Pulmonary artery endothelial cell (primary cell): Measurements from ENCODE around the gene BNC1. TPM values are rescaled to one million over a fixed set of nuclear protein-coding genes. Genes with fewer than 3 reads are reported as not detected.
"Not testable (repeated sequence)": the region's sequence is repeated elsewhere in the genome, so short reads cannot be mapped to it uniquely, and the experiment has no call there.

ENCODE experiments used
- DNase-seq: peaks from one replicate; pipeline ENCODE4 v3.0.0-alpha.2; 2011; ENCODE audit warnings: low read depth, low spot score
- total RNA-seq: library from RNA; depleted of rRNA; stranded (reverse); fragments of >200 nt; gene quantifications from 2 replicates; pipeline ENCODE4 v1.2.3, GENCODE V29; 2014

BNC1 gene
- total RNA-seq, 1 donor from 2014 or later: 14.2 TPM

DNA sequence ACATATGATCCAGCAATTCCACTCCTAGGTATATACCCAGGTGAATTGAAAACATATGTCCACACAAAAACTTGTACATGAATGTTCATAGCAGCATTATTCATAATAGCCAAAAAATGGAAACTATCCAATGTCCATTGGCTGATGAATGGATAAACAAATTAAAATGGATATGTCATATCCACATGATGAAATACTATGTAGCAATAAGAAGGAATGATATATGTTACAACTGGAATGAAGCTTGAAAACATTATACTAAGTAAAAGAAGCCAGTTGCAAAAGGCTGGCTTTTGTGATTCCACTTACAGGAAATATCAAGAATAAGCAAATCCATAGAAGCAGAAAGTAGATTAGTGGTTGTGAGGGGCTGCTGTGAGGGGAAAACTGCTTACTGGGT lies 33.7 kb downstream of the BNC1 start:
- DNase-seq: no peak

DNA sequence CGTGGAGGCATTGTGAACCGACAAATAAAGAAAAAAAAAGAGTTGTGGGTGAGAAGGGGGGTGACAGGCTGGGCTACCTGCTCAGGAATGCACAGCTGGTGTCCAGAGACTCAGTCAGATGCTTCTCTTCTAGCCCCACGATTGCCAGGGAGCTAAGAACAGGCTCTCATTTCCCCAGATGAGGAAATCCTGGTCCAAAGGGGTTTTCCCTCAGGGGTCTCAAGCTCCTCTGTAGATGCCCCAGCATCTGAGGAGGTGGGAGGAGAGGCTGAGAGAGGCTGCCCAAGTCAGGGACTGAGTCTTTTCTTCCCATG lies 35.5 kb downstream of the BNC1 start:
- DNase-seq: no peak

DNA sequence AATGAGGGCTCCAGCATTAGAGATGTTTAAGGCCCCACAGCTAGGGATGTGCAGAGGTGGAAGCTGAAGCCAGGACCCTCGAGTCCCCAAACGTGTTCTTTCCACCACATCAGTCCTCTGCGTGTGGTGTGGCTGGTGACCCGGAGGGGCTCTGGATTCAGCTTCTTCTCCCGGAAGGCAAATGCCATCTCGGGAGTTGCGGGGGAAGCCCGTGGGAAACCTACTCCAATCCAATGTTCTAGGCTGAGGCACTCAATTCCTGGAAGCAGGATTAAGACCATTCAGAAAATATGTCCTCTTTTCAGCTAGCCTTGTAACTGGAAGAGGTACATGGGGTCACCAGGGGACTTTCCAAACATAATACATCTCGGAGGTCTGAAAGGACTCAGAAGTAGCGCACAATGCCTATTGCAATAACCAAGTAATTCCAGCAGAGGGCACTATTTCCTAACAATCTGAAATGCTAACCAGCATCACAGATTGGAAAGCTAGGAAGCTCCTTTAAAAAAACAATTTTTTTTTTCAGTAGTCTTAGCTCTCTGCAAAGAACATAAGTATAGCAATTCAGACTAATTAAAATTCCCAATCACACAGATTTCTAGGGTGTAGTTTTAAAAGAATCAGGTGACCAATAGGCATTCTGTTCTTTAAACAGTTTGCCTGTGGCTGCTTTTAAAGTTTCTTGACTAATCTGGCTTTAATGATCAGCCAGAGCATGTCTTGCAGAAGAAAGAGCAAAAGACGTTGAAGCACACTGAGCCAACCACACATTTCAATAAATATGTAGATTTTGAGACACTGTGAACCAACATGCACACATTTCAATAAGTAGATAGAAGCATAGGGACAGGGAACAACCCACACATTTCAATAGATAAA lies 36.1 kb downstream of the BNC1 start:
- DNase-seq: peak; percentile 24

DNA sequence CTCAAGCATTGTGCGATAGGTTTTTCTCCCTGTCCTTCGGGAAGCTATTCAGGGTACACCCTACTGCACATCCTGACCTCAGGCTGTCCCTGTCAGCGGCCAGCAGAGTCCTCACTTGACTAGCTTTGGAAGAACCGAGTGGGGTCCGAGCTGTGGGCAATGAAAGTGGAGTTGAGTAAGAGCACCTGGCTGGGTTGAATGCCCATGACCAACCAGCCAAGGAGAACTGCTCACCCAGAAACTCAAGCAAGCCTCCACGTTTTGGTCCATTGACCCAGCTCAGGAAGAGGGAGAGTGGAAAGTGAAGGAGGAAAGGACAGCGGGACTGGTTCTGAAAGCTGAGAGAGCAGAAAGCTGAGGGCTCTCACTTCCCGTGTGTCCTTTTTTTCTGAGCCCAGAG lies 40.8 kb downstream of the BNC1 start:
- no peak for DNase-seq

DNA sequence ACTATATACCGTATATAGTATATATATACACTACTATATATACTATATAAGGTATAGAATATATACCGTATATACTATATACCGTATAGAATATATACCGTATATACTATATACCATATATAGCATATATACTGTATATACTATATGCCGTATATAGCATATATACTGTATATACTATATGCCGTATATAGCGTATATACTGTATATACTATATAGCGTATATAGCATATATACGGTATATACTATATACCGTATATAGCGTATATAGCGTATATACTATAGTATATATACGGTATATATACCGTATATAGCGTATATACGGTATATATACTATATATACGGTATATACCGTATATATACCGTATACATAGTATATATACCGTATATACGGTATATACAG lies 54.2 kb downstream of the BNC1 start:
- no peak for DNase-seq

DNA sequence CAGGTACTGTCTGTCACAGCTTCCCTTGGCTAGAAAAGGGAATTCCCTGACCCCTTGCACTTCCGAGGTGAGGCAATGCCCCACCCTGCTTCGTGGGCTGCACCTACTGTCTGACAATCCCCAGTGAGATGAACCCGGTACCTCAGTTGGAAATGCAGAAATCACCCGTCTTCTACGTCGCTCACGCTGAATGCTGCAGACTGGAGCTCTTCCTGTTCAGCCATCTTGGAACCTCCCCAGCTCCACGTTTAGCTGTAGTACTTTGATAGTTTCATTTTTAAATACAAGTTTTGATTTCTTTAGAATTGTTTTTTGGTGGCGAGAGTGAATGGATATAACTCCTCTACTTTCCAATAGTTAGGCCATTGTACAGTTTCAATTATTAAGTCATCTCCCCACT lies 59.0 kb downstream of the BNC1 start:
- no peak for DNase-seq

DNA sequence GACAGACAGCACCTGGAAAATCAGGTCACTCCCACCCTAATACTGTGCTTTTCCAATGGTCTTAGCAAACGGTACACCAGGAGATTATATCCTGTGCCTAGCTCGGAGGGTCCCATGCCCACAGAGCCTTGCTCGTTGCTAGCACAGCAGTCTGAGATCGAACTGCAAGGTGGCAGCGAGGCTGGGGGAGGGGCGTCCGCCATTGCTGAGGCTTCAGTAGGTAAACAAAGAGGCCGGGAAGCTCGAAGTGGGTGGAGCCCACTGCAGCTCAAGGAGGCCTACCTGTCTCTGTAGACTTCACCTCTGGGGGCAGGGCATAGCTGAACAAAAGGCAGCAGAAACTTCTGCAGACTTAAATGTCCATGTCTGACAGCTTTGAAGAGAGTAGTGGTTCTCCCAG lies 62.7 kb downstream of the BNC1 start:
- not testable (repeated sequence) for DNase-seq

DNA sequence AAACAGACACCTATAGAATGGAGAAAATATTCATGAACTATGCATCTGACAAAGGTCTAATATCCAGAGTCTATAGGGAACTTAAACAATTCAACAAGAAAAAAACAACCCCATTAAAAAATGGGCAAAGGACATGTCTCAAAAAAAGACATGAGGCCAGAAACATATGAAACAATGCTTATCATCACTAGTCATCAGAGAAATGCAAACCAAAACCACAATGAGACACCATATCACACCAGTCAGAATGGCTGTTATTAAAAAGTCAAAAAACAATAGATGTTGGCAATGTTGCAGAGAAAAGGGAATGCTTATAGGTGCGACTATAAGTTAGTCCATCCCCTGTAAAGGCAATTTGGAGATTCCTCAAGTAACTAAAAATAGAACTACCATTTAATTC lies 65.4 kb downstream of the BNC1 start:
- no peak for DNase-seq

DNA sequence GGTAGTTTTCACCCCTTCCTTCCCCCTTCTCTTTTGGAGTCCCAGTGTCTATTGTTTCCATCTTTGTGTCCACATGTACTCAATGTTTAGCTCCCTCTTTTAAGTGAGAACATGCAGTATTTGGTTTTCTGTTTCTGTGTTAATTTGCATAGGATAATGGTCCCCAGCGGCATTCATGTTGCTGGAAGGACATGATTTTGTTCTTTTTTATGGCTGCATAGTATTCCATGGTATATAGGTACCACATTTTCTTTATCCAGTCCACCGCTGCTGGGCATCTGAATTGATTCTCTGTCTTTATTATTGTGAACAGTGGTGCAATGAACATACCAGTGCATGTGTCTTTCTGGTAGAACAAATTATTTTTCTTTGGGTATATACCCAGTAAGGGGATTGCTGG lies 69.2 kb downstream of the BNC1 start:
- DNase-seq: no peak

DNA sequence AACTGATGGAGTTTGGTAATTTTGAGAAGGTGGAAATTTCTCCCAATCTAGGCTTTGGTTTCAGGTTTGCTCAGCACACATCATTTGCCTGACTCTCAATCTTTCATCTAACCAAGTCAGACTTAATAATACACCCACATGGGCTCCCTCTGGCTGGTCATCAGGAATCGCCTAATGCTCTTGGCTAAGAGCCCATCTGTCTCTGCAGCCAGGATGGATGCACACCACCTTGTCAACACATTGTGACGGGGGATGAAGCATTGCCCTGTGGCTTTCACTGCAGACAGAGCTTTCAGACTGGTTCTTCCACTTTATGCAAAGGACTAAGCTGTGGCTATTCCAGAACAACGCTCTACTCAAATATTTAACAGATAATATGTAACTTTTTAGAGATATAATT lies 73.8 kb downstream of the BNC1 start:
- DNase-seq: no peak

DNA sequence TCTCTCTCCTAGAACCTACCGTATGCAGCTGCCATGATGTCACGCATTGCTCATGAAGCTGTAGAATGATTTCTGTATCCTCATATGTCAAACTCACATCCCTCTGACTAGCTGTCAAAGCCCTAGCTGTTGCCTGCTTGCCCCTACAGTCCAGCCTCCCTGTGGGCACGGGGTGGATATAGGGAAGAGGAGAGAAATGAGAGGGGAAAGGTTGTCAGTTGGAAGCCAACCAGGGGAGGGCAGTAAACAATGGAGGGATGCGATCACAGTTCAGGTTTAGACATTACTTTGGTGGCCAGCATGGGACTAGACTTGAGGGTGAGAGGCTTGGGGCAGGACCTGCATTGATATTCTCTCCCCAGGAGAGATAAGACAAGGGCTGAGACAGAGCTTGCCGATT lies 75.1 kb downstream of the BNC1 start:
- no peak for DNase-seq

DNA sequence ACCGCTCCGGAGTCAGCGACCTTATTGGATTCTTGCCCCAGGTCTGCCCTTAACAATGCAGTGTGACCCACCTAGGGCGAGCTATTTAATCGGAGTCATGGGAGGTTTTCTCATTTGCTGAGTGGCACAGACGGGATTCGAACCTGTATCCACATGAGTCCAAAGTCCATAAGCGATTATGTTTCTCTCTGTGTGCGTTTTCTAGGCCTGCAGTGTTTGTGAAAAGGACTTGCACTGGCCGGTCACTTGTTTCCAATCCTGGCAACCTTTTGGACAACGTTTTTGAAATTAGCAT lies 76.2 kb downstream of the BNC1 start:
- no peak for DNase-seq

DNA sequence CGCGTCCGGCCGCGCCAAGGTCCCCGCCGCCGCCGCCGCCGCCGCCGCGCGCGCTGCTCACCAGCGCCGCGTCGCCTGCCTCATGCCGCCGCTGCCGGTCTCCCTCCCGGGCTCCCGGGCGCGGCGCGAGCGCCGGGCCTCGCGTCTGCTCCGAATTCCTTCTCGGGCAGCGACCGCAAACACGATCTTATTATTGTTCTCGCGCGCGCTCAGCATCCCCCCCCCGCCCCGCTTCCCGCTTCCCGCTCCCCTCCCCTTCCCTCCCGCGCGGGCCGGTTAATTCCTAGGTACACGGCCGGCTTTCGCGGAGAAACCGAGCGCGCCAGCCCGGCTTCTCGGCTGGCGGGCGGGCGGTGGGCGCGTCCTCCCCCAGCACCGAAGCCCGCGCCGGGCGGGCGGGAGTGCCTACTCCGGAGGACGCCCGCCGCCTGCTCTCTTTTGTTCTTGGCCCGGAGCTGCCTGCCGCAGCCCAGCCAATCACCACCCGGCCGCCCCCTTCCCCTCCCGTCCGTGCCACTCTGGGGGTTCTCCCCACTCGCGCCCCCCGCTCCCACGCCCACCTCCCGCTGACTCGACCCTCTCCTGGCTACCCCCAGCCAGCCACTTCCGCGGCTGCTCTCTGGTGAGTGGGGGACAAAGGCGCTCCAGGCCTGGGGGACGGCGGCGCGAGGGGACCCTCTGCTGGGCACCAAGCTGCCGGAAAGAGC lies 76.7 kb downstream of the BNC1 start, which contains the start of gene HDGFL3:
HDGFL3 (minus strand) TSS at position 164 of the 707 bp plus-strand sequence. CDS start 409 bp downstream, outside the sequence.
- no peak for DNase-seq

DNA sequence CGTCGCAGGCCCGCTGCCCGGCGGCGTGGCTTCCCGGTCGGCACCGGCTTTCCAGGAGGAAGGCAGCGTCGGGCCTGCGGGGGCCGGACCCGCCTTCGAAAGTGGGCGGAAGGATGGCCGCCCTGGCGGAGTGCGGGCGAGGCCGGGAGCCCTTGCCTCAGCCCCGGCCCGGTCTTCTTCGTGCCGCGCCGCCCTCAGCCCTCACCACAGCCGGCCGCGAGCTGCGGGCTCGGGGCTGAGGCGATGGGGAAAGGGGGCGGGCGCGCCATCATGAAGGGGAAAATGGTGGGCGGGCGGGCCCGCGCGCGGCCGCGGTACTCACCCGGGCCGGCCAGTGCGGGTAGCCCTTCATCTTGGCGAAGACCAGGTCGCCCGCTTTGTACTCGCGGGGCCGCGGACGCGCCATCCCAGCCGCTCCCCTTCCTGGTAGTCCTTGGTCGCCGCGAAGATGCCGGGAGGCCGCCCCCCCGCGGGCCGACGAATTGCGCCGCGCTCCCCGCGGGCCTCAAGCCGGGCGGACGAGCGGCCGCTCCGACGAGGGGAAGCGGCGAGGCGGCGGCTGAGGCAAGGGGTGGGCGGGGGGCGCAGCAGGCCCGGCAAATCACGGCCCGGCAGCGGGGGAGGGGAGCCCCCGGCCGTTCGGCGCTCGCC lies 77.3 kb downstream of the BNC1 start:
- DNase-seq: no peak

DNA sequence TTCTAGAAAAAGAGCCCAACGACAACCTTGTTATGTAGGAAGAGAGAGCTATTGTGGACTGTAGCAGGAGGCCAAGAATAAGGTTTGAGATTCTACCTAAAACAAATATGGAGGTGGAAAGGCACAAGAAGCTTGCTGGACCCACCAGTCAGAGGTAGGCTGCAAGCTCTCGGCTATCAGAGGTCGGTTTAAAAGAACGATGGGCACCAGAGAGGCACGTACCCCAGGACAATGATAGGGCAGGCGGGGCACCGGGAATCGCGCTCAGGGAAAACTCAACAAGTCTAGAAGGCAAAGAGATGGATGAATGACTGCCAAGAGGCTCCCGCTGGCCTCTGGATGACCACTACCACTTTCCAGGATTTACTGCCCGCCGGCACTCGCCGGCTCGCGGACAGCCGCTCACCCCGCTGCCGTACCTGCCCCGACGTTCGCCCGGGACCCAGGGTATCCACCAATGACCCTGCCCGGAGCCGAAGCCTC lies 77.9 kb downstream of the BNC1 start:
- no peak for DNase-seq

Other genes with a start within 250 kb of the BNC1 start
- gene BTBD1, start 217.4 kb downstream of the BNC1 start, total RNA-seq: 115 and 126 TPM in 2 replicates
- 35.1 and 46.6 TPM in 2 replicates for gene TM6SF1, start 177.0 kb downstream of the BNC1 start, total RNA-seq
- 86.5 and 88.7 TPM in 2 replicates for gene HDGFL3, start 76.8 kb downstream of the BNC1 start, total RNA-seq
- gene SH3GL3, start 162.7 kb upstream of the BNC1 start, total RNA-seq: 0.07 TPM in 1 of 2 replicates, not detected in the other